ENCODE results near the gene CALR3.
"Not testable (repeated sequence)": the region's sequence is repeated elsewhere in the genome, so short reads cannot be mapped to it uniquely, and the experiment has no call there.

CALR3 gene

GRCh38 chr19:16509141-16510061 lies 13.4 kb upstream of the CALR3 start:
- no peaks in the 10 kb centered on the region for H3K4me1 ChIP-seq (ENCODE audit: control insufficient read depth in 2 of 2, insufficient read depth in 1 of 2, low read depth in 1 of 2, low read length in 2 of 2)
- H3K27ac ChIP-seq (replicated peaks; ENCODE audit: low read length), result no peak overlapping the region
- no peak overlapping the region for H2AK5ac ChIP-seq (ENCODE audit: low read depth, low read length)
- H3K23ac ChIP-seq (ENCODE audit: low read depth, low read length, poor library complexity), result no peak overlapping the region
- H3K27me3 ChIP-seq (ENCODE audit: control insufficient read depth in 3 of 3, insufficient read depth in 3 of 3, low read depth in 1 of 3, low read length in 3 of 3), result no peaks in the 10 kb centered on the region
- no peak for DNase-seq (ENCODE audit: low spot score)
- H4K91ac ChIP-seq (ENCODE audit: low read depth, low read length, poor library complexity), result no peak overlapping the region
- no peak overlapping the region for H3K4ac ChIP-seq (ENCODE audit: low read length)
- no peak overlapping the region for H3K9ac ChIP-seq (ENCODE audit: low read depth, low read length, poor library complexity)
- WGBS, 2 donors (ENCODE audit: extremely low coverage in 2 of 2, insufficient read length in 2 of 2, insufficient replicate concordance in 1 of 2), result no CpG with 5 or more reads among the region's 28 CpGs
- no peak overlapping the region for H3K14ac ChIP-seq (ENCODE audit: low read length)
- H3K9me3 ChIP-seq (replicated peaks in 1 of 2; ENCODE audit: control insufficient read depth in 2 of 2, insufficient read depth in 1 of 2, low read depth in 1 of 2, low read length in 2 of 2), result no peaks in the 10 kb centered on the region
- H3K4me3 ChIP-seq (ENCODE audit: low read length in 2 of 2), result no peak overlapping the region
- H2AFZ ChIP-seq (ENCODE audit: low read length), result no peak overlapping the region
- H2BK5ac ChIP-seq (ENCODE audit: low read length), result no peak overlapping the region
- H4K8ac ChIP-seq (ENCODE audit: low read depth, low read length), result no peak overlapping the region
- H3K18ac ChIP-seq (ENCODE audit: low read length), result no peak overlapping the region
- no peak overlapping the region for H2BK15ac ChIP-seq (ENCODE audit: low read length)
- no peak overlapping the region for H2BK12ac ChIP-seq (ENCODE audit: low read length)
- no peaks in the 10 kb centered on the region for H3K79me1 ChIP-seq (ENCODE audit: low read depth, low read length)
- no peak overlapping the region for H3K4me2 ChIP-seq (ENCODE audit: insufficient read depth, low read length, poor library complexity, severe bottlenecking)
- no peak overlapping the region for H2BK120ac ChIP-seq (ENCODE audit: low read depth, low read length)
- H3K36me3 ChIP-seq (replicated peaks in 1 of 2; ENCODE audit: control insufficient read depth in 2 of 2, insufficient read depth in 2 of 2, low read length in 2 of 2), result peaks cover 21 to 70% of the 10 kb centered on the region in 2 donors

- Histone ChIP-seq H3K9me3 (replicated peaks in 1 of 2; ENCODE audit: control insufficient read depth in 2 of 2, insufficient read depth in 1 of 2, low read depth in 1 of 2, low read length in 2 of 2) (no peaks in the 10 kb centered on the region), H3K4ac (ENCODE audit: low read length) (no peak overlapping the region), H2AFZ (ENCODE audit: low read length) (no peak overlapping the region), H3K9ac (ENCODE audit: low read depth, low read length, poor library complexity) (no peak overlapping the region), H2AK5ac (ENCODE audit: low read depth, low read length) (no peak overlapping the region), H3K23ac (ENCODE audit: low read depth, low read length, poor library complexity) (no peak overlapping the region), H2BK5ac (ENCODE audit: low read length) (no peak overlapping the region), H3K4me2 (ENCODE audit: insufficient read depth, low read length, poor library complexity, severe bottlenecking) (no peak overlapping the region), H4K8ac (ENCODE audit: low read depth, low read length) (no peak overlapping the region), H2BK15ac (ENCODE audit: low read length) (no peak overlapping the region), H2BK120ac (ENCODE audit: low read depth, low read length) (no peak overlapping the region), H3K4me3 (ENCODE audit: low read length in 2 of 2) (no peak overlapping the region), H3K27ac (replicated peaks; ENCODE audit: low read length) (no peak overlapping the region), H3K27me3 (ENCODE audit: control insufficient read depth in 3 of 3, insufficient read depth in 3 of 3, low read depth in 1 of 3, low read length in 3 of 3) (no peaks in the 10 kb centered on the region), H3K36me3 (replicated peaks in 1 of 2; ENCODE audit: control insufficient read depth in 2 of 2, insufficient read depth in 2 of 2, low read length in 2 of 2) (peaks cover 23 to 72% of the 10 kb centered on the region in 2 donors), H3K4me1 (ENCODE audit: control insufficient read depth in 2 of 2, insufficient read depth in 1 of 2, low read depth in 1 of 2, low read length in 2 of 2) (no peaks in the 10 kb centered on the region), H3K18ac (ENCODE audit: low read length) (no peak overlapping the region), H4K91ac (ENCODE audit: low read depth, low read length, poor library complexity) (no peak overlapping the region), H3K79me1 (ENCODE audit: low read depth, low read length) (no peaks in the 10 kb centered on the region), H2BK12ac (ENCODE audit: low read length) (no peak overlapping the region), H3K14ac (ENCODE audit: low read length) (no peak overlapping the region)
- WGBS, 2 donors (ENCODE audit: extremely low coverage in 2 of 2, insufficient read length in 2 of 2, insufficient replicate concordance in 1 of 2), result no CpG with 5 or more reads among the region's 5 CpGs
- DNase-seq (ENCODE audit: low spot score), result no peak
These were observed 12.6 kb upstream of the CALR3 start for GRCh38 chr19:16508546-16508945.

- no peak overlapping the region for H3K14ac ChIP-seq (ENCODE audit: low read length)
- no peak overlapping the region for H2AK5ac ChIP-seq (ENCODE audit: low read depth, low read length)
- no peak overlapping the region for H4K91ac ChIP-seq (ENCODE audit: low read depth, low read length, poor library complexity)
- no peaks in the 10 kb centered on the region for H3K27me3 ChIP-seq (ENCODE audit: control insufficient read depth in 3 of 3, insufficient read depth in 3 of 3, low read depth in 1 of 3, low read length in 3 of 3)
- H2AFZ ChIP-seq (ENCODE audit: low read length), result no peak overlapping the region
- H2BK120ac ChIP-seq (ENCODE audit: low read depth, low read length), result no peak overlapping the region
- no peak overlapping the region for H3K4me2 ChIP-seq (ENCODE audit: insufficient read depth, low read length, poor library complexity, severe bottlenecking)
- no peak overlapping the region for H4K8ac ChIP-seq (ENCODE audit: low read depth, low read length)
- no peak overlapping the region for H3K4me3 ChIP-seq (ENCODE audit: low read length in 2 of 2)
- no peak overlapping the region for H3K18ac ChIP-seq (ENCODE audit: low read length)
- H3K4ac ChIP-seq (ENCODE audit: low read length), result no peak overlapping the region
- no peaks in the 10 kb centered on the region for H3K4me1 ChIP-seq (ENCODE audit: control insufficient read depth in 2 of 2, insufficient read depth in 1 of 2, low read depth in 1 of 2, low read length in 2 of 2)
- no peak overlapping the region for H2BK12ac ChIP-seq (ENCODE audit: low read length)
- H3K36me3 ChIP-seq (replicated peaks in 1 of 2; ENCODE audit: control insufficient read depth in 2 of 2, insufficient read depth in 2 of 2, low read length in 2 of 2), result peaks cover 21 to 70% of the 10 kb centered on the region in 2 donors
- WGBS, 2 donors (ENCODE audit: extremely low coverage in 2 of 2, insufficient read length in 2 of 2, insufficient replicate concordance in 1 of 2), result no CpG with 5 or more reads among the region's 6 CpGs
- H2BK15ac ChIP-seq (ENCODE audit: low read length), result no peak overlapping the region
- H3K9ac ChIP-seq (ENCODE audit: low read depth, low read length, poor library complexity), result no peak overlapping the region
- DNase-seq (ENCODE audit: low spot score), result no peak
- H2BK5ac ChIP-seq (ENCODE audit: low read length), result no peak overlapping the region
- H3K27ac ChIP-seq (replicated peaks; ENCODE audit: low read length), result no peak overlapping the region
- no peaks in the 10 kb centered on the region for H3K79me1 ChIP-seq (ENCODE audit: low read depth, low read length)
- H3K9me3 ChIP-seq (replicated peaks in 1 of 2; ENCODE audit: control insufficient read depth in 2 of 2, insufficient read depth in 1 of 2, low read depth in 1 of 2, low read length in 2 of 2), result no peaks in the 10 kb centered on the region
- H3K23ac ChIP-seq (ENCODE audit: low read depth, low read length, poor library complexity), result no peak overlapping the region
These were observed 11.0 kb upstream of the CALR3 start for GRCh38 chr19:16506961-16507360.

GRCh38 chr19:16506161-16506560 lies 10.2 kb upstream of the CALR3 start:
- H3K36me3 ChIP-seq (replicated peaks in 1 of 2; ENCODE audit: control insufficient read depth in 2 of 2, insufficient read depth in 2 of 2, low read length in 2 of 2), result peaks cover 22 to 69% of the 10 kb centered on the region in 2 donors
- not testable (repeated sequence) for H3K4me3 ChIP-seq (ENCODE audit: low read length in 2 of 2); H3K18ac ChIP-seq (ENCODE audit: low read length); H3K27me3 ChIP-seq (ENCODE audit: control insufficient read depth in 3 of 3, insufficient read depth in 3 of 3, low read depth in 1 of 3, low read length in 3 of 3); H2BK120ac ChIP-seq (ENCODE audit: low read depth, low read length); H3K4me1 ChIP-seq (ENCODE audit: control insufficient read depth in 2 of 2, insufficient read depth in 1 of 2, low read depth in 1 of 2, low read length in 2 of 2); DNase-seq (ENCODE audit: low spot score); H2AFZ ChIP-seq (ENCODE audit: low read length); H3K9ac ChIP-seq (ENCODE audit: low read depth, low read length, poor library complexity); H3K27ac ChIP-seq (replicated peaks; ENCODE audit: low read length); H3K79me1 ChIP-seq (ENCODE audit: low read depth, low read length); H4K91ac ChIP-seq (ENCODE audit: low read depth, low read length, poor library complexity); H4K8ac ChIP-seq (ENCODE audit: low read depth, low read length); H2AK5ac ChIP-seq (ENCODE audit: low read depth, low read length); H3K4ac ChIP-seq (ENCODE audit: low read length); H3K23ac ChIP-seq (ENCODE audit: low read depth, low read length, poor library complexity); H3K14ac ChIP-seq (ENCODE audit: low read length); H2BK5ac ChIP-seq (ENCODE audit: low read length); H2BK15ac ChIP-seq (ENCODE audit: low read length); H3K4me2 ChIP-seq (ENCODE audit: insufficient read depth, low read length, poor library complexity, severe bottlenecking); H2BK12ac ChIP-seq (ENCODE audit: low read length); H3K9me3 ChIP-seq (replicated peaks in 1 of 2; ENCODE audit: control insufficient read depth in 2 of 2, insufficient read depth in 1 of 2, low read depth in 1 of 2, low read length in 2 of 2)
- no CpG with 5 or more reads among the region's 11 CpGs for WGBS, 2 donors (ENCODE audit: extremely low coverage in 2 of 2, insufficient read length in 2 of 2, insufficient replicate concordance in 1 of 2)
